SK-N-DZ (cell line): ENCODE results near the gene KCNMA1.
A peak's percentile ranks its signal among the peaks of the same experiment; 100 is the strongest.

Experiments
- DNase-seq: peaks from one replicate; pipeline ENCODE4 v3.0.0-alpha.2; 2015; ENCODE audit warnings: low spot score

Gene KCNMA1

GRCh38 chr10:77490534-77491314 lies 146.9 kb downstream of the KCNMA1 start:
- DNase-seq = no peak

GRCh38 chr10:77486517-77486916 lies 151.1 kb downstream of the KCNMA1 start:
- no peak for DNase-seq

- no peak for DNase-seq
Observed at GRCh38 chr10:77485847-77486246, 151.8 kb downstream of the KCNMA1 start.

- no peak for DNase-seq
Observed at GRCh38 chr10:77482072-77482471, 155.5 kb downstream of the KCNMA1 start.

- no peak for DNase-seq
Observed at GRCh38 chr10:77479586-77479985, 158.0 kb downstream of the KCNMA1 start.

GRCh38 chr10:77478962-77479359 lies 158.6 kb downstream of the KCNMA1 start:
- no peak for DNase-seq

GRCh38 chr10:77478247-77478961 lies 159.2 kb downstream of the KCNMA1 start:
- no peak for DNase-seq

GRCh38 chr10:77475522-77475921 lies 162.1 kb downstream of the KCNMA1 start:
- no peak for DNase-seq

- no peak for DNase-seq
Observed at GRCh38 chr10:77474939-77475338, 162.7 kb downstream of the KCNMA1 start.

GRCh38 chr10:77474386-77474785 lies 163.2 kb downstream of the KCNMA1 start:
- no peak for DNase-seq

- DNase-seq = no peak
Observed at GRCh38 chr10:77472146-77472545, 165.5 kb downstream of the KCNMA1 start.

- no peak for DNase-seq
Observed at GRCh38 chr10:77471069-77471536, 166.5 kb downstream of the KCNMA1 start.

GRCh38 chr10:77467422-77467963 lies 170.1 kb downstream of the KCNMA1 start:
- DNase-seq = no peak

- DNase-seq = no peak
Observed at GRCh38 chr10:77463967-77464745, 173.5 kb downstream of the KCNMA1 start.

GRCh38 chr10:77463499-77463898 lies 174.1 kb downstream of the KCNMA1 start:
- no peak for DNase-seq

- DNase-seq = no peak
Observed at GRCh38 chr10:77461636-77462296, 175.8 kb downstream of the KCNMA1 start.

- no peak for DNase-seq
Observed at GRCh38 chr10:77459905-77460304, 177.7 kb downstream of the KCNMA1 start.

GRCh38 chr10:77458986-77459590 lies 178.5 kb downstream of the KCNMA1 start:
- no peak for DNase-seq

GRCh38 chr10:77457721-77458120 lies 179.9 kb downstream of the KCNMA1 start:
- DNase-seq = no peak

GRCh38 chr10:77457266-77457665 lies 180.3 kb downstream of the KCNMA1 start:
- no peak for DNase-seq

GRCh38 chr10:77456414-77456813 lies 181.2 kb downstream of the KCNMA1 start:
- peak; percentile 65 for DNase-seq
